ACC112 (cell line): ENCODE measurements around the gene NAP1L4.

Experiments
- H2AFZ ChIP-seq: fragments of 200-600 bp; sonication (generic); one replicate; pipeline ENCODE4 v1.6.0; 2017; ENCODE audit warnings: antibody characterized with exemption, low read length; ENCODE audit not compliant: unreplicated experiment
- H3K27ac ChIP-seq: fragments of 200-600 bp; sonication (generic); 2 replicates; pipeline ENCODE4 v1.5.1; 2014; ENCODE audit warnings: low read depth, mild to moderate bottlenecking, antibody characterized with exemption, low read length, moderate library complexity
- H3K27me3 ChIP-seq: fragments of 200-600 bp; sonication (generic); 2 replicates; pipeline ENCODE4 v1.6.1; 2014; ENCODE audit warnings: mild to moderate bottlenecking, antibody characterized with exemption, low read length, moderate library complexity, mixed read lengths; ENCODE audit not compliant: insufficient read depth
- H3K36me3 ChIP-seq: fragments of 200-600 bp; sonication (generic); 2 replicates; pipeline ENCODE4 v1.6.1; 2016; ENCODE audit warnings: mild to moderate bottlenecking, antibody characterized with exemption, low read length, moderate library complexity, mixed read lengths; ENCODE audit not compliant: insufficient read depth
- H3K4me1 ChIP-seq: fragments of 200-600 bp; sonication (generic); one replicate; pipeline ENCODE4 v1.6.1; 2016; ENCODE audit warnings: low read length, mixed read lengths; ENCODE audit not compliant: insufficient read depth, unreplicated experiment, control insufficient read depth
- H3K4me3 ChIP-seq: fragments of 200-600 bp; sonication (generic); 2 replicates; pipeline ENCODE4 v1.5.1; 2014; ENCODE audit warnings: mild to moderate bottlenecking, low read depth, low read length
- H3K79me2 ChIP-seq: fragments of 200-600 bp; sonication (generic); one replicate; pipeline ENCODE4 v1.6.0; 2016; ENCODE audit warnings: low read length; ENCODE audit not compliant: control insufficient read depth, unreplicated experiment, insufficient read depth

Gene NAP1L4

GRCh38 chr11:3022300-3022967 is 30.3 kb upstream of the NAP1L4 start:
- Histone ChIP-seq H3K4me1 (peaks cover 30% of the 10 kb centered on the region), H3K27ac (peak overlapping the region; percentile 95), H3K27me3 (no peaks in the 10 kb centered on the region), H2AFZ (no peak overlapping the region), H3K79me2 (no peaks in the 10 kb centered on the region), H3K4me3 (peak overlapping the region; percentile 52), H3K36me3 (peaks cover 30% of the 10 kb centered on the region)

GRCh38 chr11:3021125-3021524 is 29.0 kb upstream of the NAP1L4 start:
- Histone ChIP-seq H3K27me3 (no peaks in the 10 kb centered on the region), H3K4me1 (peaks cover 30% of the 10 kb centered on the region), H3K36me3 (peaks cover 34% of the 10 kb centered on the region), H3K79me2 (no peaks in the 10 kb centered on the region), H3K27ac (no peak overlapping the region), H3K4me3 (no peak overlapping the region), H2AFZ (no peak overlapping the region)

GRCh38 chr11:3020011-3020410 is 27.9 kb upstream of the NAP1L4 start:
- no peak overlapping the region for H3K27ac ChIP-seq
- no peak overlapping the region for H3K4me3 ChIP-seq
- H3K4me1 ChIP-seq, result peaks cover 35% of the 10 kb centered on the region
- H3K36me3 ChIP-seq, result peaks cover 34% of the 10 kb centered on the region
- no peak overlapping the region for H2AFZ ChIP-seq
- no peaks in the 10 kb centered on the region for H3K27me3 ChIP-seq
- H3K79me2 ChIP-seq, result no peaks in the 10 kb centered on the region

GRCh38 chr11:3018596-3018995 is 26.5 kb upstream of the NAP1L4 start:
- Histone ChIP-seq H3K27me3 (no peaks in the 10 kb centered on the region), H2AFZ (no peak overlapping the region), H3K79me2 (no peaks in the 10 kb centered on the region), H3K4me3 (no peak overlapping the region), H3K36me3 (peaks cover 35% of the 10 kb centered on the region), H3K4me1 (peaks cover 50% of the 10 kb centered on the region), H3K27ac (no peak overlapping the region)

- Histone ChIP-seq H3K27me3 (no peaks in the 10 kb centered on the region), H3K4me3 (no peak overlapping the region), H3K27ac (no peak overlapping the region), H3K79me2 (no peaks in the 10 kb centered on the region), H3K4me1 (peaks cover 38% of the 10 kb centered on the region), H2AFZ (no peak overlapping the region), H3K36me3 (peaks cover 38% of the 10 kb centered on the region)
These were observed 24.7 kb upstream of the NAP1L4 start for GRCh38 chr11:3016861-3017260.

- Histone ChIP-seq H3K4me3 (no peak overlapping the region), H3K27me3 (no peaks in the 10 kb centered on the region), H3K27ac (no peak overlapping the region), H3K79me2 (no peaks in the 10 kb centered on the region), H2AFZ (no peak overlapping the region), H3K36me3 (peaks cover 44% of the 10 kb centered on the region), H3K4me1 (peaks cover 28% of the 10 kb centered on the region)
These were observed 23.7 kb upstream of the NAP1L4 start for GRCh38 chr11:3015796-3016195.

- Histone ChIP-seq H3K4me3 (no peak overlapping the region), H3K27me3 (no peaks in the 10 kb centered on the region), H3K79me2 (no peaks in the 10 kb centered on the region), H3K27ac (no peak overlapping the region), H3K4me1 (peaks cover 23% of the 10 kb centered on the region), H3K36me3 (peaks cover 46% of the 10 kb centered on the region), H2AFZ (no peak overlapping the region)
These were observed 22.8 kb upstream of the NAP1L4 start for GRCh38 chr11:3014943-3015342.

- Histone ChIP-seq H3K4me3 (no peak overlapping the region), H3K36me3 (peaks cover 46% of the 10 kb centered on the region), H3K4me1 (peaks cover 23% of the 10 kb centered on the region)
These were observed 22.2 kb upstream of the NAP1L4 start for GRCh38 chr11:3014057-3014938.

GRCh38 chr11:3011891-3012885 is 20.1 kb upstream of the NAP1L4 start:
- Histone ChIP-seq H3K27ac (no peak overlapping the region), H2AFZ (no peak overlapping the region), H3K27me3 (no peaks in the 10 kb centered on the region), H3K4me3 (no peak overlapping the region), H3K36me3 (peaks cover 34% of the 10 kb centered on the region), H3K79me2 (no peaks in the 10 kb centered on the region), H3K4me1 (peaks cover 23% of the 10 kb centered on the region)

More at GRCh38 chr11:3014057-3014938, 22.2 kb upstream of the NAP1L4 start:
- Histone ChIP-seq H3K27me3 (no peaks in the 10 kb centered on the region), H3K79me2 (no peaks in the 10 kb centered on the region), H3K27ac (no peak overlapping the region), H2AFZ (no peak overlapping the region)
